Medulla oblongata (tissue), 1 donor: ENCODE data around the gene ATP6V0E1.

Experiments
- DNase-seq: peaks from one replicate; pipeline ENCODE4 v3.0.0-alpha.2; 2015; ENCODE audit errors: extremely low spot score

ATP6V0E1 gene

GRCh38 chr5:172983542-172984243 lies at the start of gene ATP6V0E1:
Gene ATP6V0E1 (plus strand): TSS chr5:172983771. CDS start chr5:172983861, 90 bp downstream.
- DNase-seq: peak; percentile 96

GRCh38 chr5:172935096-172935495 lies 48.5 kb upstream of the ATP6V0E1 start:
- DNase-seq: no peak

DNA sequence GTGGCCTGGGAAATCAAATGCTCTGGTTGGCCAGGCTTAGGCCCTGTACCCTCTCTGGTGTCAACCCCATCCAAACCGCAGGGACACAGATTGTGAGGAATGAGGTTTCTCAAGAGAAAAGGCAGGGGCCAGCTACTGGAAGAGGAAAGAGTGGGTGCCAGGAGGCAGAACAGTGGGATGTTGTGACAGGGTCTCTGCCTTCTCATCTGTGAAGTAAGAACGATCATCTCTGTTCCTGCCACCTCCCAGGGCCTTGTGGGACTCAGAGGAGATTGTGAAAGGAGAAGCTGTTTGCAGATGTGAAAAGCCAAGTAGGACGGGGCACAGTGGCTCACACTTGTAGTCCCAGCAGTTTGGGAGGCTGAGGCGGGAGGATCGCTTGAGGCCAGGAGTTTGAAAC lies 47.2 kb upstream of the ATP6V0E1 start:
- DNase-seq: no peak

DNA sequence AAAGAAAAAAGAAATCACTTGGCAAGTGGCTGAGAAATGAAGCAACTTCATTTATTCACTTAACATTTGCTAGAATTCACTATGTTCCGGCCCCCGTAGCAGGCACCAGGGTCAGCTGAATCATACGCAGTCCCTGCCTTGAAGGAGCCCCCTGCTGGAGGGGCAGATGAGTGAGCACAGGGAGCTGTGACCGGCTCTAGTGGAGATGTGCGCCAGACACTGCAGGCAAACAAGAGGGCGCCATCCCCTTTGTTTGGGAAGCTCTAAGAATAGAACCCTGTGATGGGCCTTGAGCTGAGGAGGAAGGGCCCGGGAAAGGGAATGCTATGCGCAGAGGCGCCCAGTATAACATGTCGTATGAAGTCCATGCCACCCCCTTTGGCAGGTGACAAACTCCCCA lies 44.5 kb upstream of the ATP6V0E1 start:
- no peak for DNase-seq

DNA sequence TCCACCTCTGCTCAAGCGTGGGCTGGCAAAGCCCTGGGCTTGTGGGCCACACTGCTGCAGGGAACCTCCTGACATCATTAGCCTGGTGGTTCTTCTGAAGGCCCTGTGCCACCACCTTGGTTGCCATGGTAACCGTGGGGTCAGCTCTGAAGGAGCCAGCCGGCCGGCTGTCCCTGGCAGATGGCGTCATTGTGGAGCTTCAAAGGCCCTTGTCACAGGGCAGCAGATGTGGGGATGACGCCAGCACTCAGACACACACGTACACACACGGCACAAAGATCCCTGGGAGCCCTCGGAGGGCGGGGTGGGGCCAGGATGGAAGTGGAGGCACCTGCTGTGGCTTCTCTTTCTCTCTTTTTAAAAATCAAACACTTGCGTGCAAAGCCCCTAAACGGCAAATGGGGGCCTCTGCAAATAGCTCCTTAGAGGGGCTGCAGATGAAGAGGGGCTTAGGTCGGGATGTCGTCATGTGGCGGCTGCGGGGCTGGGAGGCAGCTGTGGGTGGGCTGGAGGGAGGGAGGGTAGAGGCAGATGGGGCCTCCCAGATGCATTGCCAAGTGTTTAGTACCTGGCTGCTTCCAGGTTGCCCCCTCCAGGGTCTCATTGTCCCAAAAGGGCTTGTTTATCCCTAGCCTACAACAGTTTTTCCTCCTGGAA lies 43.8 kb upstream of the ATP6V0E1 start:
- peak; percentile 38 for DNase-seq

GRCh38 chr5:172940268-172941066 lies 43.1 kb upstream of the ATP6V0E1 start:
- no peak for DNase-seq

- no peak for DNase-seq
Observed at GRCh38 chr5:172941067-172941516, 42.5 kb upstream of the ATP6V0E1 start.

DNA sequence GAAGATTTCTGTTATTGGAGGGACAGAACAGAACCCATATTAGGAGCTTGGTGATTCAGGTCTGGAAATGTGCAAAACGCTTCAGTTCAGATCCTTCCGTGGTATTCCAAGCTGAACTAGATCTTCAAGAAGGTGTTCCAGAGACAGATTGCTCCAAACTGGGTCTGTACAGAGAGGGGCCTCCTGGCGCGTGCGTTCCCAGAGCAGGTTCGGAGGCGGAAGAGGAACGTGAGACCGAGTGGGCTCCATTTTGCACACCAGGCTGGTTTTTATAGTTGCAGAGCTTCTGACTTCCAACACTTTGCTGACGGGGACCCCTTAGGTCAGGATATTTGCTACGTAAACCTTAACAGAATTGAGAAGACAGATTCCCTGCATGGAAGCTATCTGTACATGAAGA lies 41.0 kb upstream of the ATP6V0E1 start:
- DNase-seq: no peak

DNA sequence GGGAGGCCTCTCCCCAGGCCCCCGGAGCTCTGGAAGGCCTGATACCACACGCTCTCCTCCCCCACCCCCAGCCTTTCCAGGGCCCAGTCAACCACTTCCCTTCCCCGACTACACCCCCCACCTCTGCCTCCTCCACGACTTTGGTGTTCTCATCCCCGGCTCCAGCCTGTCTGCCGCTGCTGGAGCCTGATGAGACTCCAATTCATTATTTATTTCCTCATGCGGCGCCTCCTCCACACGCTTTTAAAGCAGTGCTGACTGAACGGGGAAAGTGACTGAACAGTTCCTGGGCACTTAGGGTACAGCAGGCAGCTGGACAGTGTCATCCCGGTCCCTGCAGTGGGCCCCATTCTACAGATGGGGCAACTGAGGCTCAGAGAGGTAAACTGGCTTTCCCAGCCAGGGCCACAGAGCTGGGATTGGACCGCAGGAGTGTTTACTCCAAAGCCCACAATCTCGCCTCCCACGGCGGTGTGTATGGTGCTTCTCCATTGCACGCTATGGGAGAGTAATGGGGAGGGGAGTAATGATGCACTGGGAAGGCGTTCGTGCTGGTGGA lies 40.2 kb upstream of the ATP6V0E1 start:
- no peak for DNase-seq

GRCh38 chr5:172943906-172944305 lies 39.7 kb upstream of the ATP6V0E1 start:
- DNase-seq: no peak

GRCh38 chr5:172944741-172945140 lies 38.8 kb upstream of the ATP6V0E1 start:
- DNase-seq: no peak

DNA sequence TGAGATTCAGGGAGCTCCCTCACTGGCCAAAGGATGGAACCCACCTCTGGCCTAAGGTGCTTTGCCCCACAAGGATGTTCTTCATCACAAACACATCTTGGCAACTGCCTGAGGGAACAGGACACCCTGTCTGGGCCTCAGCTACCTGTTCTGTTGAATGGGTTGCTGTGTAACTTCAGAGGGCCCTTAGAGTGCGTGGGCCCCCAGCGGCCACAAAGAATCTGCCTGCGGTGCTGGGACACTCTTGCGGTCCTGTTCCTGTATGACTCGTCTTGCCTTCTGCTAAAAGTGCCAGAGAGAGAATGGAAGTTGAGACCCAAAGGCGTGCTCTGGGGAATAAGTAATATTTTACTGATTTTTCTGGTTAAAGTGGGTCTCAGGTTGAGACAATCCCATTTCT lies 38.4 kb upstream of the ATP6V0E1 start:
- DNase-seq: no peak

GRCh38 chr5:172946146-172946545 lies 37.4 kb upstream of the ATP6V0E1 start:
- DNase-seq: no peak

GRCh38 chr5:172949426-172949825 lies 34.1 kb upstream of the ATP6V0E1 start:
- DNase-seq: no peak

- DNase-seq: no peak
Observed at GRCh38 chr5:172950176-172950965, 33.2 kb upstream of the ATP6V0E1 start.

GRCh38 chr5:172951371-172952033 lies 32.1 kb upstream of the ATP6V0E1 start:
- DNase-seq: no peak

DNA sequence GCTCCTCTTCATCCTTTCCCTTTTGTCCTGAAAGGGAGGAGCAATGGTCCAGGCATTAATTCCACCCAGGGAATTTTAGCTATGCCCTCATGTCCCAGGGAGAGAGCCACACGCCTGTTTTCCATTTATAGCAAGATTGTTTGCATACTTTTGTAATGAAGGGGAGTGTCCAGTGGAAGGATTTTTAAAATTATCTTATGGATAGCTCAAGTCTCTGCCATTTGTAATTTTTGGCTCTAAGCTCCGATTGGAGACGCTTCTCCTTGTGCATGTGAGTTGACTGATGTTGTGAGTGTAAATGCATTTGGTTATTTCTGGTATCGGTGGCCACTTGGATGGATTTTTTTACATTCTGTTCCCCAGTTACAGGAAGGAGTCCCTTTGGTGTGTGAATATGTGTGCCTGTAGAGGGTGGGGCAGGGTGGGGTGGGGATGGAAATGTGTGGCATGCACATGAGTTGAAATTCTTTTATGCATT lies 31.5 kb upstream of the ATP6V0E1 start:
- DNase-seq: no peak

- no peak for DNase-seq
Observed at GRCh38 chr5:172953776-172954675, 29.5 kb upstream of the ATP6V0E1 start.

DNA sequence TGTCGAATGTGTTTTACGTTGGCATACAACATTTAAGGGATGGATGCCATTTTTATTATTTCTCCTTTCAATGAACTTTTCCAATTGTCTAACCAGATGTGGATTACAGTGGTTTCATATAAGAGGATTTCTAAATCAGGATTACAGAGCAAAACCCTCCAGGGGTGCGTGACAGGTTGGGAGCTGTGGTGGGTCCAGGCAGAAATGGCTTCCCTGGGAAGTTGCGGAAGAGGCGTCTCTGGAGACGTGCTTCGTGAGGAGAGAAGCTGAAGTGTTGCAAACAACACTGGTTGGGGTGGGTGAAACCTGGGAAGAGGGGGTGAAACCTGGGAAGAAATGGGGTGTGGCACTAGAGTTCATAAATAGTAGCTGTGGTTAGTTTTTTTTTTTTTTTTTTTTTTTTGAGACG lies 28.8 kb upstream of the ATP6V0E1 start:
- no peak for DNase-seq

DNA sequence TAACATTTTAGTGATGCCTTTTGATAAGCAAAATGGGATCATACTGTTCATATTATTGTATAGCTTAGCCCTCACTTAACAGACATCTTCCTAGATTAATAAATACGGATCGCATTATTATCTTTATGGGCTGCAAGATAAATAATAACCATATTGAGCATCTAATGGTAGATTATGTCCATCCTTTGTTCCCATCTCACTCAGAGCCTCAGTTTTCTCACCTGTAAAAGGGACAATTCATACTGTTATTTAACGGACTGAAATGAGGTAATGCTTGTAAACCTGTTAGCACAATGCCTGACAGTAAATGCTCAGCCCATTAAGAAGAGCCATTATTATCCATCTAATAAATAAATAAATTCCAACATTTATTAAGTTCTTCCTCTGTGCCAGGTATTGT lies 27.3 kb upstream of the ATP6V0E1 start:
- no peak for DNase-seq
